Measurements from ENCODE around the gene DHX32. TPM values are rescaled to one million over a fixed set of nuclear protein-coding genes. Genes with fewer than 3 reads are reported as not detected.

The DHX32 gene
- total and polyA plus RNA-seq, 2 experiments from 2014 or later = 40.6 to 50.8 TPM

DNA sequence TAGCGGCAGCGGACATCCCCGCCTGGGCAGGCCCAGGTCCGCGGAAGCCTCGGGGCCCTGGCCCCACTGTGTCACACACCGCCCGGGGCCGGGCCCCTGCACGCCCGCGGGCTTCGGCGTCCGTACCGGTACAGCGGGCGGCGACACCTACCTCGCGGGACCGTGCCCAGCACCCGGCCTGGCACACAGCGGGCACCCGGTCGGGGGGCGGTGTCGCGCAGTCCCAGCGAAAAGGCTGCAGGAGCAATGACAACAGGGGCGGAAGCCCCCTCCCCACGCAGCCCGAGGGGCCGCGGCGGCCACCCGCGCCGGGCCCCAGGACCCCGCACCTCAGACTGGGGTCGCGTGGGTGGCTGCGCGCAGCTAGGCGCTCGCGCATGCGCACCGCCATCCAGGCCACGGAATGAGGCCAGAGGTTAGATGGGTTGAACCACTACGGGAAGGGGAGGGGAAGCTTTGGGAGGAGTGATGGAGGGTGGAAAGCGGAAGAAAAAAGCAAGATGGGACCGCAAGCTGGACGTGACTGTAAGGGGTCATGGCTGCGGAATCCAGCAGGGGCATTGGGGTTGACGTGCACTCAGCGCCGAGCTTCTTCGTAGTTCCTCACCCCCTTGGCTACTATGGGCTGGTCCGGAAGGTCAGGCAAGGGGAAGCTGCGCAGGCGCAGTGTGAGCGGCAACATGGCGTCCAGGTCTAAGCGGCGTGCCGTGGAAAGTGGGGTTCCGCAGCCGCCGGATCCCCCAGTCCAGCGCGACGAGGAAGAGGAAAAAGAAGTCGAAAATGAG is 58.0 kb downstream of the DHX32 start, which contains the start of the genes BCCIP and UROS:
TSS of gene BCCIP (plus strand) at position 669 of the 785 bp plus-strand sequence. CDS start at position 681, 12 bp downstream.
TSS of gene UROS (minus strand) at position 381 of the 785 bp plus-strand sequence. CDS start 6,759 bp downstream, outside the sequence.
- peak within 1 kb of the TSS; percentile 92 for H2AFZ ChIP-seq
- peak within 1 kb of the TSS; percentile 99 for H3K4me2 ChIP-seq
- H3K27ac ChIP-seq = peak within 1 kb of the TSS; percentile 97
- H3K27me3 ChIP-seq = no peaks in the 10 kb centered on the region
- no peaks in the 10 kb centered on the region for H3K9me2 ChIP-seq (replicated peaks; ENCODE audit: insufficient read depth)
- TF ChIP-seq, protein P1, sequence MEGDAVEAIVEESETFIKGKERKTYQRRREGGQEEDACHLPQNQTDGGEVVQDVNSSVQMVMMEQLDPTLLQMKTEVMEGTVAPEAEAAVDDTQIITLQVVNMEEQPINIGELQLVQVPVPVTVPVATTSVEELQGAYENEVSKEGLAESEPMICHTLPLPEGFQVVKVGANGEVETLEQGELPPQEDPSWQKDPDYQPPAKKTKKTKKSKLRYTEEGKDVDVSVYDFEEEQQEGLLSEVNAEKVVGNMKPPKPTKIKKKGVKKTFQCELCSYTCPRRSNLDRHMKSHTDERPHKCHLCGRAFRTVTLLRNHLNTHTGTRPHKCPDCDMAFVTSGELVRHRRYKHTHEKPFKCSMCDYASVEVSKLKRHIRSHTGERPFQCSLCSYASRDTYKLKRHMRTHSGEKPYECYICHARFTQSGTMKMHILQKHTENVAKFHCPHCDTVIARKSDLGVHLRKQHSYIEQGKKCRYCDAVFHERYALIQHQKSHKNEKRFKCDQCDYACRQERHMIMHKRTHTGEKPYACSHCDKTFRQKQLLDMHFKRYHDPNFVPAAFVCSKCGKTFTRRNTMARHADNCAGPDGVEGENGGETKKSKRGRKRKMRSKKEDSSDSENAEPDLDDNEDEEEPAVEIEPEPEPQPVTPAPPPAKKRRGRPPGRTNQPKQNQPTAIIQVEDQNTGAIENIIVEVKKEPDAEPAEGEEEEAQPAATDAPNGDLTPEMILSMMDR (IDR thresholded peaks at IDR 0.05; ENCODE audit: poor library complexity) = no peak
- no peak for TF ChIP-seq EZH2phosphoT487 (IDR thresholded peaks at IDR 0.05; ENCODE audit: low read depth, severe bottlenecking, unreplicated experiment)
- TF ChIP-seq EZH2 (IDR thresholded peaks at IDR 0.05; ENCODE audit: borderline replicate concordance) = no peak
- DNase-seq (ENCODE audit: low spot score) = peak; percentile 96
- H3K4me1 ChIP-seq (ENCODE audit: insufficient read depth) = peaks cover 17% of the 10 kb centered on the region
- H3K79me2 ChIP-seq = peaks cover 65% of the 10 kb centered on the region
- no peaks in the 10 kb centered on the region for H3K36me3 ChIP-seq (replicated peaks; ENCODE audit: insufficient read depth, low read depth)
- H3K9me3 ChIP-seq (ENCODE audit: low read depth) = no peaks in the 10 kb centered on the region
- WGBS (ENCODE audit: low lambda C conversion rate, missing lambda C conversion rate) = under 1% methylated on average over 74 of the region's 74 CpGs
- H4K20me1 ChIP-seq (ENCODE audit: insufficient read depth, poor library complexity, severe bottlenecking) = peaks cover 3% of the 10 kb centered on the region
- peak within 1 kb of the TSS; percentile 70 for H3K4me3 ChIP-seq

DNA sequence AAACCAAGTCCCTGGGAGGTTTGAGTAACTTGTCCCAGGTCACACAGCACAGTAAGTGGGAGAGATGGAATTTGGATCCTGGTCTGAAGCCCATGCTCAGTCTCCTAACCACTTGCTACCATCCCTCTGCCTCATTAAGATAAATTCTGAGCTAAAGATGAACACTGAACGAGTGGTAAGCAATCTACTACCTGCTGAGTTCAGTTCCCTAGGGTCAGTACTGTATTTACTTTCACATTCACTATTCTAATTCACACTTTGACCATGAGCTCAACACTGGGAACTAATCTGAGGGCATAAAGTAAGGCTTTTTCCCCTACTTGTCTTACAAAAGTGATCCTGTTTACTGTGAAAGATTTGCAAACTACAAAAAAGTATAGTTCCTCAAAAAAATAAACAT is 60.4 kb downstream of the DHX32 start:
- H3K4me3 ChIP-seq = no peak overlapping the region
- no peaks in the 10 kb centered on the region for H3K27me3 ChIP-seq
- DNase-seq (ENCODE audit: low spot score) = no peak
- peaks cover 44% of the 10 kb centered on the region for H3K79me2 ChIP-seq
- WGBS (ENCODE audit: low lambda C conversion rate, missing lambda C conversion rate) = 69% methylated on average over 1 of the region's 1 CpG
- no peaks in the 10 kb centered on the region for H3K36me3 ChIP-seq (replicated peaks; ENCODE audit: insufficient read depth, low read depth)
- TF ChIP-seq EZH2phosphoT487 (IDR thresholded peaks at IDR 0.05; ENCODE audit: low read depth, severe bottlenecking, unreplicated experiment) (no peak), EZH2 (IDR thresholded peaks at IDR 0.05; ENCODE audit: borderline replicate concordance) (no peak)
- TF ChIP-seq, protein P1 (IDR thresholded peaks at IDR 0.05; ENCODE audit: poor library complexity) = no peak
- no peak overlapping the region for H3K27ac ChIP-seq
- peaks cover under 1% of the 10 kb centered on the region for H4K20me1 ChIP-seq (ENCODE audit: insufficient read depth, poor library complexity, severe bottlenecking)
- no peaks in the 10 kb centered on the region for H3K9me2 ChIP-seq (replicated peaks; ENCODE audit: insufficient read depth)
- H2AFZ ChIP-seq = no peak overlapping the region
- peaks cover 17% of the 10 kb centered on the region for H3K4me1 ChIP-seq (ENCODE audit: insufficient read depth)
- H3K9me3 ChIP-seq (ENCODE audit: low read depth) = no peaks in the 10 kb centered on the region
- H3K4me2 ChIP-seq = no peak overlapping the region

DNA sequence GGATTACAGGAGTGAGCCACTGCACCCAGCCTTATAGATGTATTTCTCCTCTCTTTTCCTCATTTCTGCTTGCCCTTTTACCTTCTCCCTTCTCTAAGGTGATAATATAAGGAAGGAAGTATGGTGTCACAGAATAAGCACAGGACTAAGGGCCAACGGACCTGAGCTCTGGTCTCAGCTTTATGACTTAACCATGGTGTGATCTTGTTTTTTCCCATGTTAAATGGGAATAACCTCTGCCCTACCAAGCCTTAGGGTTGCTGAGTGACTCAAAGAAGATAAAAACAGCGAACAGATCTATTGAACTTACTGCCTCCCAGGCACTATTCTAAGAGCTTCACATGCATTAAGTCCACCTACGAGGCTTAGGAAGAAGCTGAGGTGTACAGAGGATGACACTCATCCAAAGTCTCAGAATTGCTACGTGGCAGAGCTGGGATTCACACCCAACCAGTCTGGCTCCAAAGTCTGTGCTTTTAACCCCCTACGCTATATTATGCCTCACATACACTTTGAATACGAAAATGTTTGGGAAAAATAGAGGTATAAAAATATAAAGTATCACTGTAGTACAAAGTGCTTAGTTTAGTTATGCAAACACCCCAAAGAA is 63.6 kb downstream of the DHX32 start:
- 94% methylated on average over 6 of the region's 6 CpGs for WGBS (ENCODE audit: low lambda C conversion rate, missing lambda C conversion rate)
- H3K4me2 ChIP-seq = no peak overlapping the region

More for the DNA sequence above, 63.6 kb downstream of the DHX32 start:
- Histone ChIP-seq H2AFZ (no peak overlapping the region), H3K36me3 (replicated peaks; ENCODE audit: insufficient read depth, low read depth) (no peaks in the 10 kb centered on the region), H3K27ac (no peak overlapping the region), H3K9me3 (ENCODE audit: low read depth) (no peaks in the 10 kb centered on the region), H3K4me3 (no peak overlapping the region), H3K27me3 (no peaks in the 10 kb centered on the region), H3K79me2 (peaks cover 15% of the 10 kb centered on the region), H4K20me1 (ENCODE audit: insufficient read depth, poor library complexity, severe bottlenecking) (no peaks in the 10 kb centered on the region), H3K9me2 (replicated peaks; ENCODE audit: insufficient read depth) (no peaks in the 10 kb centered on the region), H3K4me1 (ENCODE audit: insufficient read depth) (peaks cover 7% of the 10 kb centered on the region)
- TF ChIP-seq EZH2phosphoT487 (IDR thresholded peaks at IDR 0.05; ENCODE audit: low read depth, severe bottlenecking, unreplicated experiment) (no peak), EZH2 (IDR thresholded peaks at IDR 0.05; ENCODE audit: borderline replicate concordance) (no peak)
- TF ChIP-seq, protein P1 (IDR thresholded peaks at IDR 0.05; ENCODE audit: poor library complexity) = no peak
- no peak for DNase-seq (ENCODE audit: low spot score)

All from hepatocyte (in vitro differentiated cells).